ENCODE data around the gene RPL13A. TPM values are rescaled to one million over a fixed set of nuclear protein-coding genes. Genes with fewer than 3 reads are reported as not detected.
A peak's percentile ranks its signal among the peaks of the same experiment; 100 is the strongest.

The RPL13A gene
- total and polyA plus RNA-seq, 9 of the 15 experiments (the other 6 are each of a cell fraction or from before 2014, with no cell fraction given), result 1,744 to 5,482 (median 2,949) TPM

GRCh38 chr19:49441210-49441959 lies 46.0 kb upstream of the RPL13A start, which contains the start of gene SLC17A7 (continued):
- TF ChIP-seq VEZF1 (CRISPR knock-in tag; IDR thresholded peaks at IDR 0.05), result peak; percentile 74
- TF ChIP-seq MAZ (CRISPR knock-in tag; conservative IDR thresholded peaks at IDR 0.05 in 1 of 2, IDR thresholded peaks at IDR 0.05 in 1 of 2), result peak in 1 of 2 experiments; percentile 28; a peak in 1 of 4 replicates

GRCh38 chr19:49441960-49442350 lies 45.5 kb upstream of the RPL13A start:
- CTCF ChIA-PET (ENCODE audit: low intra/inter-chr PET ratio), result interaction anchor here (0.6 to 0.7 kb wide), 3 partner anchors 216 to 238 kb away, joined by 3 to 4 read pairs (median 3); no protein-coding TSS in a partner anchor
- intact Hi-C loops (cut with micrococcal nuclease), result loop anchor here (2.0 to 10.0 kb wide), 3 partner anchors 19 to 290 kb away; partner anchors contain the start of gene PTH2
- Histone ChIP-seq H3K9ac (ENCODE audit: insufficient read depth in 1 of 2, low read depth in 2 of 2, low read length in 2 of 2) (peak overlapping the region in 1 of 2 experiments; percentile 89; a peak in 1 of 4 replicates), H3K36me3 (ENCODE audit: control insufficient read depth, insufficient read depth, low read length) (peaks cover 8% of the 10 kb centered on the region; the same call in 1 of the 3 replicates), H3K4me1 (replicated peaks in 1 of 2; ENCODE audit: control insufficient read depth in 2 of 2, insufficient read depth in 2 of 2, low read length in 2 of 2) (peaks cover 26 to 44% of the 10 kb centered on the region in 2 experiments; a peak in 4 of 5 replicates), H3K27ac (ENCODE audit: extremely low read depth, low read depth, low read length) (no peak overlapping the region), H3K27me3 (ENCODE audit: control insufficient read depth in 2 of 2, insufficient read depth in 2 of 2, low read length in 2 of 2) (peaks cover 7 to 19% of the 10 kb centered on the region in 2 experiments; a peak in 4 of 5 replicates), H3K9me1 (ENCODE audit: control insufficient read depth, insufficient read depth, low read length) (no peaks in the 10 kb centered on the region), H3K79me2 (ENCODE audit: control insufficient read depth, insufficient read depth, low read length) (no peaks in the 10 kb centered on the region), H3K4me3 (peak overlapping the region; percentile 84), H3K4me2 (ENCODE audit: insufficient read depth, low read length) (peak overlapping the region; percentile 87), H4K20me1 (replicated peaks; ENCODE audit: control insufficient read depth, insufficient read depth, low read length) (no peaks in the 10 kb centered on the region), H3K9me3 (replicated peaks; ENCODE audit: control insufficient read depth, insufficient read depth, low read depth, low read length) (no peaks in the 10 kb centered on the region), H2AFZ (ENCODE audit: low read depth, low read length) (no peak overlapping the region)
- no peak for ATAC-seq
- POLR2A ChIA-PET, result interaction anchor here (0.6 to 3.7 kb wide), 3 partner anchors 11 to 47 kb away, joined by 3 to 14 read pairs (median 6); no protein-coding TSS in a partner anchor
- DNase-seq (ENCODE audit: extremely low read depth in 1 of 4, low spot score in 3 of 4), result no peak
- FAIRE-seq, result peak; percentile 46
- in situ Hi-C loops (cut with MboI), result no loop called here
- no TSS peak for BruUV-seq (replicated peaks)
- 29% methylated on average over 13 of the region's 14 CpGs for WGBS (ENCODE audit: insufficient coverage, low coverage, missing lambda C conversion rate)
- TF ChIP-seq IRF9 (tag; IDR thresholded peaks at IDR 0.05) (no peak), ZNF512 (tag; IDR thresholded peaks at IDR 0.05) (peak; percentile 42; the same call in 1 of the 2 replicates)
